ELR (cell line): ENCODE data around the gene DCP2.

Experiments used
- DNase-seq: peaks from one replicate; pipeline ENCODE4 v3.0.0-alpha.2; 2015; ENCODE audit warnings: low read depth

Gene DCP2

GRCh38 chr5:112967520-112968083 is 9.0 kb upstream of the DCP2 start:
- DNase-seq, result no peak

- peak; percentile 62 for DNase-seq
These were observed 8.0 kb upstream of the DCP2 start for GRCh38 chr5:112968411-112969106.

GRCh38 chr5:112971276-112971675 is 5.3 kb upstream of the DCP2 start:
- DNase-seq, result no peak

GRCh38 chr5:112973036-112973435 is 3.6 kb upstream of the DCP2 start:
- DNase-seq, result no peak

GRCh38 chr5:112973904-112974303 is 2.7 kb upstream of the DCP2 start:
- DNase-seq, result no peak

GRCh38 chr5:112974901-112975300 is 1.7 kb upstream of the DCP2 start:
- DNase-seq, result no peak

GRCh38 chr5:112975721-112976431 is 722 bp upstream of the DCP2 start:
- DNase-seq, result no peak

- no peak for DNase-seq
These were observed 853 bp downstream of the DCP2 start for GRCh38 chr5:112977440-112977861.

GRCh38 chr5:112978836-112979235 is 2.2 kb downstream of the DCP2 start:
- DNase-seq, result peak; percentile 27

GRCh38 chr5:112979723-112980122 is 3.1 kb downstream of the DCP2 start:
- no peak for DNase-seq

- no peak for DNase-seq
These were observed 6.8 kb downstream of the DCP2 start for GRCh38 chr5:112983363-112983762.

- DNase-seq, result no peak
These were observed 9.6 kb downstream of the DCP2 start for GRCh38 chr5:112986224-112986623.

- DNase-seq, result peak; percentile 77
These were observed 19.4 kb downstream of the DCP2 start for GRCh38 chr5:112995764-112996618.

- DNase-seq, result peak; percentile 23
These were observed 20.3 kb downstream of the DCP2 start for GRCh38 chr5:112996830-112997374.

GRCh38 chr5:112998296-112998695 is 21.7 kb downstream of the DCP2 start:
- DNase-seq, result no peak

- DNase-seq, result peak; percentile 70
These were observed 23.9 kb downstream of the DCP2 start for GRCh38 chr5:113000466-113000865.

GRCh38 chr5:113002423-113002822 is 25.8 kb downstream of the DCP2 start:
- DNase-seq, result no peak

GRCh38 chr5:113003763-113004162 is 27.2 kb downstream of the DCP2 start:
- DNase-seq, result no peak

- no peak for DNase-seq
These were observed 28.9 kb downstream of the DCP2 start for GRCh38 chr5:113005454-113005853.

- peak; percentile 36 for DNase-seq
These were observed 41.5 kb downstream of the DCP2 start for GRCh38 chr5:113017881-113018635.
